ENCODE data around the gene PRR15.

Gene PRR15

GRCh38 chr7:29555061-29555460 lies 8.6 kb upstream of the PRR15 start:
- Histone ChIP-seq H3K9me3 (ENCODE audit: control insufficient read depth, insufficient read depth, low read length) (no peaks in the 10 kb centered on the region), H3K27ac (ENCODE audit: low read depth, low read length) (no peak overlapping the region), H3K4me3 (ENCODE audit: low read depth, low read length) (no peak overlapping the region), H3K4me1 (ENCODE audit: control insufficient read depth, insufficient read depth, low read length) (peaks cover 22% of the 10 kb centered on the region), H3K27me3 (ENCODE audit: control insufficient read depth, insufficient read depth, low read length) (no peaks in the 10 kb centered on the region; the same call in 1 of the 2 replicates), H3K9ac (ENCODE audit: low read depth, low read length) (no peak overlapping the region), H3K36me3 (ENCODE audit: control insufficient read depth, insufficient read depth, low read length) (no peaks in the 10 kb centered on the region)

GRCh38 chr7:29556405-29557195 lies 7.0 kb upstream of the PRR15 start:
- H3K9ac ChIP-seq (ENCODE audit: low read depth, low read length): no peak overlapping the region
- peaks cover 4% of the 10 kb centered on the region for H3K27me3 ChIP-seq (ENCODE audit: control insufficient read depth, insufficient read depth, low read length)
- no peak overlapping the region for H3K27ac ChIP-seq (ENCODE audit: low read depth, low read length)
- H3K4me3 ChIP-seq (ENCODE audit: low read depth, low read length): no peak overlapping the region
- H3K4me1 ChIP-seq (ENCODE audit: control insufficient read depth, insufficient read depth, low read length): peaks cover 22% of the 10 kb centered on the region
- H3K9me3 ChIP-seq (ENCODE audit: control insufficient read depth, insufficient read depth, low read length): no peaks in the 10 kb centered on the region
- H3K36me3 ChIP-seq (ENCODE audit: control insufficient read depth, insufficient read depth, low read length): no peaks in the 10 kb centered on the region

GRCh38 chr7:29557954-29558353 lies 5.7 kb upstream of the PRR15 start:
- Histone ChIP-seq H3K9ac (ENCODE audit: low read depth, low read length) (no peak overlapping the region), H3K27me3 (ENCODE audit: control insufficient read depth, insufficient read depth, low read length) (peaks cover 10% of the 10 kb centered on the region), H3K4me1 (ENCODE audit: control insufficient read depth, insufficient read depth, low read length) (peaks cover 25% of the 10 kb centered on the region), H3K27ac (ENCODE audit: low read depth, low read length) (peak overlapping the region; percentile 56), H3K36me3 (ENCODE audit: control insufficient read depth, insufficient read depth, low read length) (no peaks in the 10 kb centered on the region), H3K9me3 (ENCODE audit: control insufficient read depth, insufficient read depth, low read length) (no peaks in the 10 kb centered on the region), H3K4me3 (ENCODE audit: low read depth, low read length) (peak overlapping the region; percentile 24; the same call in 1 of the 2 replicates)

- no peak overlapping the region for H3K4me3 ChIP-seq (ENCODE audit: low read depth, low read length)
- H3K9ac ChIP-seq (ENCODE audit: low read depth, low read length): no peak overlapping the region
- H3K36me3 ChIP-seq (ENCODE audit: control insufficient read depth, insufficient read depth, low read length): no peaks in the 10 kb centered on the region
- H3K9me3 ChIP-seq (ENCODE audit: control insufficient read depth, insufficient read depth, low read length): no peaks in the 10 kb centered on the region
- no peak overlapping the region for H3K27ac ChIP-seq (ENCODE audit: low read depth, low read length)
- peaks cover 37% of the 10 kb centered on the region for H3K4me1 ChIP-seq (ENCODE audit: control insufficient read depth, insufficient read depth, low read length)
- H3K27me3 ChIP-seq (ENCODE audit: control insufficient read depth, insufficient read depth, low read length): peaks cover 31% of the 10 kb centered on the region
Observed at GRCh38 chr7:29561271-29561670, 2.4 kb upstream of the PRR15 start.

- H3K27ac ChIP-seq (ENCODE audit: low read depth, low read length): no peak overlapping the region
- H3K36me3 ChIP-seq (ENCODE audit: control insufficient read depth, insufficient read depth, low read length): peaks cover 7% of the 10 kb centered on the region; the same call in 1 of the 2 replicates
- H3K9me3 ChIP-seq (ENCODE audit: control insufficient read depth, insufficient read depth, low read length): no peaks in the 10 kb centered on the region
- peak overlapping the region; percentile 87 for H3K4me3 ChIP-seq (ENCODE audit: low read depth, low read length)
- H3K27me3 ChIP-seq (ENCODE audit: control insufficient read depth, insufficient read depth, low read length): peaks cover 32% of the 10 kb centered on the region
- H3K4me1 ChIP-seq (ENCODE audit: control insufficient read depth, insufficient read depth, low read length): peaks cover 33% of the 10 kb centered on the region
- no peak overlapping the region for H3K9ac ChIP-seq (ENCODE audit: low read depth, low read length)
Observed at GRCh38 chr7:29562307-29562706, 1.3 kb upstream of the PRR15 start.

GRCh38 chr7:29564496-29565223 lies 1.0 kb downstream of the PRR15 start:
- Histone ChIP-seq H3K36me3 (ENCODE audit: control insufficient read depth, insufficient read depth, low read length) (peaks cover 8% of the 10 kb centered on the region; the same call in 1 of the 2 replicates), H3K9me3 (ENCODE audit: control insufficient read depth, insufficient read depth, low read length) (no peaks in the 10 kb centered on the region), H3K27ac (ENCODE audit: low read depth, low read length) (peak overlapping the region; percentile 35), H3K4me3 (ENCODE audit: low read depth, low read length) (peak overlapping the region; percentile 87), H3K4me1 (ENCODE audit: control insufficient read depth, insufficient read depth, low read length) (peaks cover 31% of the 10 kb centered on the region), H3K9ac (ENCODE audit: low read depth, low read length) (peak overlapping the region; percentile 32), H3K27me3 (ENCODE audit: control insufficient read depth, insufficient read depth, low read length) (peaks cover 32% of the 10 kb centered on the region)

GRCh38 chr7:29565224-29565630 lies 1.6 kb downstream of the PRR15 start:
- Histone ChIP-seq H3K9ac (ENCODE audit: low read depth, low read length) (0 out of 2 replicates have a peak overlapping the region, but pooled peaks have one; percentile 32), H3K4me3 (ENCODE audit: low read depth, low read length) (peak overlapping the region; percentile 87), H3K9me3 (ENCODE audit: control insufficient read depth, insufficient read depth, low read length) (no peaks in the 10 kb centered on the region), H3K4me1 (ENCODE audit: control insufficient read depth, insufficient read depth, low read length) (peaks cover 37% of the 10 kb centered on the region), H3K27ac (ENCODE audit: low read depth, low read length) (no peak overlapping the region), H3K36me3 (ENCODE audit: control insufficient read depth, insufficient read depth, low read length) (peaks cover 8% of the 10 kb centered on the region; the same call in 1 of the 2 replicates), H3K27me3 (ENCODE audit: control insufficient read depth, insufficient read depth, low read length) (peaks cover 32% of the 10 kb centered on the region)

GRCh38 chr7:29565634-29565981 lies 2.0 kb downstream of the PRR15 start:
- peaks cover 8% of the 10 kb centered on the region; the same call in 1 of the 2 replicates for H3K36me3 ChIP-seq (ENCODE audit: control insufficient read depth, insufficient read depth, low read length)
- no peak overlapping the region for H3K9ac ChIP-seq (ENCODE audit: low read depth, low read length)
- H3K27me3 ChIP-seq (ENCODE audit: control insufficient read depth, insufficient read depth, low read length): peaks cover 32% of the 10 kb centered on the region
- H3K27ac ChIP-seq (ENCODE audit: low read depth, low read length): no peak overlapping the region
- H3K4me3 ChIP-seq (ENCODE audit: low read depth, low read length): peak overlapping the region; percentile 87
- H3K9me3 ChIP-seq (ENCODE audit: control insufficient read depth, insufficient read depth, low read length): no peaks in the 10 kb centered on the region
- H3K4me1 ChIP-seq (ENCODE audit: control insufficient read depth, insufficient read depth, low read length): peaks cover 38% of the 10 kb centered on the region

- Histone ChIP-seq H3K4me1 (ENCODE audit: control insufficient read depth, insufficient read depth, low read length) (peaks cover 38% of the 10 kb centered on the region), H3K27me3 (ENCODE audit: control insufficient read depth, insufficient read depth, low read length) (peaks cover 32% of the 10 kb centered on the region), H3K36me3 (ENCODE audit: control insufficient read depth, insufficient read depth, low read length) (peaks cover 8% of the 10 kb centered on the region; the same call in 1 of the 2 replicates), H3K9ac (ENCODE audit: low read depth, low read length) (peak overlapping the region; percentile 50), H3K27ac (ENCODE audit: low read depth, low read length) (no peak overlapping the region), H3K9me3 (ENCODE audit: control insufficient read depth, insufficient read depth, low read length) (no peaks in the 10 kb centered on the region), H3K4me3 (ENCODE audit: low read depth, low read length) (peak overlapping the region; percentile 87)
Observed at GRCh38 chr7:29565982-29566746, 2.5 kb downstream of the PRR15 start.

GRCh38 chr7:29567174-29567573 lies 3.5 kb downstream of the PRR15 start:
- Histone ChIP-seq H3K9me3 (ENCODE audit: control insufficient read depth, insufficient read depth, low read length) (no peaks in the 10 kb centered on the region), H3K4me1 (ENCODE audit: control insufficient read depth, insufficient read depth, low read length) (peaks cover 38% of the 10 kb centered on the region), H3K36me3 (ENCODE audit: control insufficient read depth, insufficient read depth, low read length) (peaks cover 8% of the 10 kb centered on the region; the same call in 1 of the 2 replicates), H3K27ac (ENCODE audit: low read depth, low read length) (no peak overlapping the region), H3K9ac (ENCODE audit: low read depth, low read length) (no peak overlapping the region), H3K4me3 (ENCODE audit: low read depth, low read length) (no peak overlapping the region), H3K27me3 (ENCODE audit: control insufficient read depth, insufficient read depth, low read length) (peaks cover 25% of the 10 kb centered on the region)

Measured in HUES48 (cell line).